Immature natural killer cell (primary cell): ENCODE results near the gene FAM120B. TPM values are rescaled to one million over a fixed set of nuclear protein-coding genes. Genes with fewer than 3 reads are reported as not detected.

Experiments
- DNase-seq, 3 donors: peaks; one replicate each; pipeline ENCODE4 v3.0.0; 2022; ENCODE audit warnings: mixed read lengths in 1 of 3
- H3K27ac Mint-ChIP-seq, 6 donors: one replicate each; pipeline ENCODE4 v1.8.0; 2020; ENCODE audit warnings: mixed read lengths in 6 of 6, mild to moderate bottlenecking in 5 of 6, inconsistent platforms in 4 of 6, moderate library complexity in 3 of 6
- H3K27me3 Mint-ChIP-seq, 3 donors: one replicate each; pipeline ENCODE4 v1.8.0; 2020 to 2021; ENCODE audit warnings: low read depth in 3 of 3, mild to moderate bottlenecking in 3 of 3, mixed read lengths in 3 of 3, moderate library complexity in 3 of 3, inconsistent platforms in 1 of 3
- H3K36me3 Mint-ChIP-seq, 3 donors: one replicate each; pipeline ENCODE4 v1.8.0; 2020; ENCODE audit warnings: mixed read lengths in 3 of 3, inconsistent platforms in 2 of 3, mild to moderate bottlenecking in 2 of 3
- H3K4me1 Mint-ChIP-seq, 2 donors: one replicate each; pipeline ENCODE4 v1.8.0; 2020; ENCODE audit warnings: inconsistent platforms in 2 of 2, mild to moderate bottlenecking in 2 of 2, mixed read lengths in 2 of 2, moderate library complexity in 1 of 2
- H3K4me3 Mint-ChIP-seq, 5 donors: one replicate each; pipeline ENCODE4 v1.8.0; 2020; ENCODE audit warnings: mild to moderate bottlenecking in 5 of 5, mixed read lengths in 5 of 5, inconsistent platforms in 3 of 5, moderate library complexity in 3 of 5
- H3K9me3 Mint-ChIP-seq, 6 donors: one replicate each; pipeline ENCODE4 v1.8.0; 2020; ENCODE audit warnings: mild to moderate bottlenecking in 6 of 6, mixed read lengths in 6 of 6, inconsistent platforms in 4 of 6, moderate library complexity in 3 of 6
- polyA plus RNA-seq, 3 donors: library from polyadenylated mRNA; unstranded; fragments of 300-500 nt; fragmentation: Illumina TruSeq; gene quantifications; one replicate each; pipeline ENCODE4 v1.2.3, GENCODE V29; 2021

Gene FAM120B
- polyA plus RNA-seq, 3 donors from 2014 or later = 17.4 to 43.1 (median 26.2) TPM

- peak overlapping the region in 1 of 6 donors; percentile 30 for H3K27ac Mint-ChIP-seq
- peaks cover 0 to 1% (median 0%) of the 10 kb centered on the region in 3 donors for H3K27me3 Mint-ChIP-seq
- H3K4me3 Mint-ChIP-seq = no peak overlapping the region
- H3K9me3 Mint-ChIP-seq = no peaks in the 10 kb centered on the region
- no peak for DNase-seq
- peaks cover 0 to 30% (median 0%) of the 10 kb centered on the region in 3 donors for H3K36me3 Mint-ChIP-seq
- peaks cover 2 to 3% of the 10 kb centered on the region in 2 donors for H3K4me1 Mint-ChIP-seq
Observed at GRCh38 chr6:170423030-170423429, 116.5 kb downstream of the FAM120B start.

- DNase-seq = no peak
- H3K27ac Mint-ChIP-seq = no peak overlapping the region
- H3K4me1 Mint-ChIP-seq = no peaks in the 10 kb centered on the region
- H3K36me3 Mint-ChIP-seq = peaks cover 0 to 32% (median 0%) of the 10 kb centered on the region in 3 donors
- H3K27me3 Mint-ChIP-seq = peaks cover 0 to 1% (median 0%) of the 10 kb centered on the region in 3 donors
- H3K4me3 Mint-ChIP-seq = no peak overlapping the region
- H3K9me3 Mint-ChIP-seq = no peaks in the 10 kb centered on the region
Observed at GRCh38 chr6:170423814-170424603, 117.5 kb downstream of the FAM120B start.

- Mint-ChIP-seq H3K27ac (peak overlapping the region in 1 of 6 donors; percentile 44), H3K36me3 (peaks cover 0 to 31% (median 0%) of the 10 kb centered on the region in 3 donors), H3K4me1 (peaks cover 2 to 4% of the 10 kb centered on the region in 2 donors), H3K9me3 (no peaks in the 10 kb centered on the region), H3K27me3 (peaks cover 0 to 1% (median 0%) of the 10 kb centered on the region in 3 donors), H3K4me3 (no peak overlapping the region)
- no peak for DNase-seq
Observed at GRCh38 chr6:170424604-170425126, 118.1 kb downstream of the FAM120B start.

- peaks cover 0 to 21% (median 0%) of the 10 kb centered on the region in 3 donors for H3K36me3 Mint-ChIP-seq
- peaks cover 0 to 1% (median 0%) of the 10 kb centered on the region in 3 donors for H3K27me3 Mint-ChIP-seq
- H3K27ac Mint-ChIP-seq = peak overlapping the region in 2 of 6 donors; percentile 14 to 35
- H3K4me1 Mint-ChIP-seq = peaks cover 5 to 13% of the 10 kb centered on the region in 2 donors
- no peaks in the 10 kb centered on the region for H3K9me3 Mint-ChIP-seq
- no peak overlapping the region for H3K4me3 Mint-ChIP-seq
- DNase-seq = no peak
Observed at GRCh38 chr6:170429450-170429849, 122.9 kb downstream of the FAM120B start.

- Mint-ChIP-seq H3K27me3 (peaks cover 0 to 5% (median 1%) of the 10 kb centered on the region in 3 donors), H3K27ac (peak overlapping the region in 1 of 6 donors; percentile 13), H3K4me1 (peaks cover 26 to 37% of the 10 kb centered on the region in 2 donors), H3K36me3 (peaks cover 0 to 10% (median 4%) of the 10 kb centered on the region in 3 donors), H3K4me3 (no peak overlapping the region), H3K9me3 (no peaks in the 10 kb centered on the region)
- DNase-seq = no peak
Observed at GRCh38 chr6:170433163-170434116, 126.9 kb downstream of the FAM120B start.

- H3K27me3 Mint-ChIP-seq = peaks cover 0 to 6% (median 1%) of the 10 kb centered on the region in 3 donors
Observed at GRCh38 chr6:170434117-170434820, 127.7 kb downstream of the FAM120B start.

GRCh38 chr6:170434821-170435155 lies 128.2 kb downstream of the FAM120B start:
- no peaks in the 10 kb centered on the region for H3K9me3 Mint-ChIP-seq
- peaks cover 0 to 6% (median 1%) of the 10 kb centered on the region in 3 donors for H3K27me3 Mint-ChIP-seq
- peaks cover 0 to 10% (median 4%) of the 10 kb centered on the region in 3 donors for H3K36me3 Mint-ChIP-seq
- no peak overlapping the region for H3K4me3 Mint-ChIP-seq
- DNase-seq = no peak
- no peak overlapping the region for H3K27ac Mint-ChIP-seq
- peaks cover 36 to 45% of the 10 kb centered on the region in 2 donors for H3K4me1 Mint-ChIP-seq

More at GRCh38 chr6:170434117-170434820, 127.7 kb downstream of the FAM120B start:
- H3K36me3 Mint-ChIP-seq = peaks cover 0 to 10% (median 4%) of the 10 kb centered on the region in 3 donors
- H3K27ac Mint-ChIP-seq = no peak overlapping the region
- no peak overlapping the region for H3K4me3 Mint-ChIP-seq
- DNase-seq = no peak
- no peaks in the 10 kb centered on the region for H3K9me3 Mint-ChIP-seq
- H3K4me1 Mint-ChIP-seq = peaks cover 33 to 44% of the 10 kb centered on the region in 2 donors

- Mint-ChIP-seq H3K4me3 (no peak overlapping the region), H3K36me3 (peaks cover 0 to 17% (median 4%) of the 10 kb centered on the region in 3 donors), H3K9me3 (no peaks in the 10 kb centered on the region), H3K27ac (peak overlapping the region; percentile 8 to 91 (median 40)), H3K4me1 (peaks cover 44 to 52% of the 10 kb centered on the region in 2 donors), H3K27me3 (peaks cover 0 to 6% (median 1%) of the 10 kb centered on the region in 3 donors)
- no peak for DNase-seq
Observed at GRCh38 chr6:170435766-170436165, 129.2 kb downstream of the FAM120B start.

GRCh38 chr6:170436209-170436809 lies 129.8 kb downstream of the FAM120B start:
- peaks cover 50 to 57% of the 10 kb centered on the region in 2 donors for H3K4me1 Mint-ChIP-seq
- H3K36me3 Mint-ChIP-seq = peaks cover 0 to 19% (median 4%) of the 10 kb centered on the region in 3 donors
- H3K27me3 Mint-ChIP-seq = peaks cover 0 to 6% (median 1%) of the 10 kb centered on the region in 3 donors
- no peak for DNase-seq
- H3K9me3 Mint-ChIP-seq = no peaks in the 10 kb centered on the region
- peak overlapping the region; percentile 7 to 91 (median 62) for H3K27ac Mint-ChIP-seq
- peak overlapping the region in 1 of 5 donors; percentile 34 for H3K4me3 Mint-ChIP-seq

GRCh38 chr6:170437719-170438401 lies 131.3 kb downstream of the FAM120B start:
- Mint-ChIP-seq H3K9me3 (no peaks in the 10 kb centered on the region), H3K36me3 (peaks cover 0 to 21% (median 4%) of the 10 kb centered on the region in 3 donors), H3K4me3 (peak overlapping the region; percentile 82 to 88 (median 85)), H3K4me1 (peaks cover 63 to 66% of the 10 kb centered on the region in 2 donors), H3K27me3 (peaks cover 0 to 5% (median 1%) of the 10 kb centered on the region in 3 donors), H3K27ac (peak overlapping the region; percentile 91 to 95 (median 93))
- DNase-seq = no peak

GRCh38 chr6:170438402-170438753 lies 131.8 kb downstream of the FAM120B start:
- Mint-ChIP-seq H3K27ac (peak overlapping the region; percentile 91 to 95 (median 93)), H3K36me3 (peaks cover 0 to 21% (median 4%) of the 10 kb centered on the region in 3 donors), H3K4me1 (peaks cover 68 to 70% of the 10 kb centered on the region in 2 donors), H3K9me3 (no peaks in the 10 kb centered on the region), H3K27me3 (peaks cover 0 to 5% (median 1%) of the 10 kb centered on the region in 3 donors), H3K4me3 (peak overlapping the region; percentile 82 to 88 (median 85))
- DNase-seq = peak; percentile 82 to 85 (median 84)

GRCh38 chr6:170438861-170439260 lies 132.3 kb downstream of the FAM120B start:
- Mint-ChIP-seq H3K4me1 (peaks cover 73 to 75% of the 10 kb centered on the region in 2 donors), H3K27ac (peak overlapping the region; percentile 70 to 91 (median 83)), H3K9me3 (no peaks in the 10 kb centered on the region)

More at GRCh38 chr6:170438861-170439260, 132.3 kb downstream of the FAM120B start:
- Mint-ChIP-seq H3K4me3 (peak overlapping the region; percentile 57 to 89 (median 83)), H3K36me3 (peaks cover 0 to 21% (median 4%) of the 10 kb centered on the region in 3 donors), H3K27me3 (peaks cover 0 to 7% (median 1%) of the 10 kb centered on the region in 3 donors)
- DNase-seq = no peak
